Naive thymus-derived CD4-positive, alpha-beta T cell (primary cell): ENCODE results near the gene MREG. TPM values are rescaled to one million over a fixed set of nuclear protein-coding genes. Genes with fewer than 3 reads are reported as not detected.

Source experiments
- ATAC-seq: fragments of 150-1000 bp; cut with Tn5 transposase; 2 replicates; pipeline ENCODE4 v1.10.0; 2021; ENCODE audit warnings: mild to moderate bottlenecking, moderate library complexity
- CTCF ChIA-PET: fragments of 350-600 bp; sonication (Branson Sonifier 250); formaldehyde crosslinking; loops from one replicate; lab custom pipeline; 2021; ENCODE audit warnings: antibody characterized with exemption; lab: Charles Lee
- POLR2A ChIA-PET: fragments of 350-600 bp; sonication (Branson Sonifier 250); formaldehyde crosslinking; loops from one replicate; lab custom pipeline; 2021; ENCODE audit warnings: antibody characterized with exemption, inconsistent platforms; lab: Charles Lee
- DNase-seq, 9 donors: peaks; one replicate each; pipeline versions ENCODE4 v3.0.0 to v3.0.0-alpha.2; 2020 to 2022; ENCODE audit warnings: mixed read lengths in 1 of 9
- H3K27ac ChIP-seq: one replicate; pipeline ENCODE4 v1.7.0; 2013; ENCODE audit warnings: mild to moderate bottlenecking, low read depth, low read length, moderate library complexity
- H3K27me3 ChIP-seq, 2 donors: one replicate each; pipeline ENCODE4 v1.7.0; 2013; ENCODE audit warnings: low read length in 2 of 2, mild to moderate bottlenecking in 2 of 2, moderate library complexity in 2 of 2; ENCODE audit not compliant: control insufficient read depth in 2 of 2, insufficient read depth in 2 of 2
- H3K36me3 ChIP-seq, 3 experiments: 1 replicate in 2 of 3; 2 replicates in 1 of 3; pipeline ENCODE4 v1.7.0; 2013; ENCODE audit warnings: low read length in 3 of 3, mild to moderate bottlenecking in 3 of 3, moderate library complexity in 1 of 3; ENCODE audit not compliant: insufficient read depth in 3 of 3, control insufficient read depth in 2 of 3
- H3K4me1 ChIP-seq, 2 donors: one replicate each; pipeline ENCODE4 v1.7.0; 2013; ENCODE audit warnings: low read length in 2 of 2, mild to moderate bottlenecking in 2 of 2, moderate library complexity in 1 of 2; ENCODE audit not compliant: control insufficient read depth in 2 of 2, insufficient read depth in 2 of 2
- H3K4me3 ChIP-seq: 2 replicates; pipeline ENCODE4 v1.7.0; 2013; ENCODE audit warnings: mild to moderate bottlenecking, low read length
- H3K9me3 ChIP-seq, 3 experiments: 1 replicate in 2 of 3; 2 replicates in 1 of 3; pipeline ENCODE4 v1.7.0; 2013; ENCODE audit warnings: low read length in 3 of 3; ENCODE audit not compliant: control insufficient read depth in 2 of 3
- H3K27ac Mint-ChIP-seq, 9 donors: one replicate each; pipeline ENCODE4 v1.8.0; 2020 to 2022; ENCODE audit warnings: mixed read lengths in 9 of 9, mild to moderate bottlenecking in 8 of 9, moderate library complexity in 5 of 9, inconsistent platforms in 2 of 9
- H3K27me3 Mint-ChIP-seq, 5 donors: one replicate each; pipeline ENCODE4 v1.8.0; 2021 to 2022; ENCODE audit warnings: mixed read lengths in 5 of 5, mild to moderate bottlenecking in 1 of 5
- H3K36me3 Mint-ChIP-seq, 5 donors: one replicate each; pipeline ENCODE4 v1.8.0; 2020 to 2022; ENCODE audit warnings: mixed read lengths in 5 of 5, mild to moderate bottlenecking in 3 of 5, inconsistent platforms in 1 of 5
- H3K4me1 Mint-ChIP-seq, 7 donors: one replicate each; pipeline ENCODE4 v1.8.0; 2020 to 2022; ENCODE audit warnings: mixed read lengths in 7 of 7, mild to moderate bottlenecking in 3 of 7, inconsistent platforms in 1 of 7
- H3K4me3 Mint-ChIP-seq, 10 donors: one replicate each; pipeline ENCODE4 v1.8.0; 2020 to 2022; ENCODE audit warnings: mild to moderate bottlenecking in 10 of 10, mixed read lengths in 10 of 10, moderate library complexity in 6 of 10, inconsistent platforms in 2 of 10
- H3K9me3 Mint-ChIP-seq, 11 donors: one replicate each; pipeline ENCODE4 v1.8.0; 2020 to 2022; ENCODE audit warnings: mixed read lengths in 11 of 11, mild to moderate bottlenecking in 4 of 11, inconsistent platforms in 1 of 11, moderate library complexity in 1 of 11
- intact Hi-C, 2 donors: fragments of 100-400 bp; cut with micrococcal nuclease; formaldehyde crosslinking; loops; one replicate each; pipeline ENCODE4 v1.15.1; 2023
- polyA plus RNA-seq, 2 donors: library from polyadenylated mRNA; unstranded; fragments of 300-500 nt; fragmentation: Illumina TruSeq; gene quantifications; one replicate each; pipeline ENCODE4 v1.2.3, GENCODE V29; 2021
- total RNA-seq, 6 experiments: library from RNA in 5 of 6; stranded (reverse) in 5 of 6; gene quantifications; 1 replicate in 5 of 6; 2 replicates in 1 of 6; pipeline ENCODE4 v1.2.3 and lab custom pipeline; 2021 to 2026

MREG gene
- total and polyA plus RNA-seq, 7 experiments from 2014 or later, result 0.39 to 8.5 (median 6.1) TPM

DNA sequence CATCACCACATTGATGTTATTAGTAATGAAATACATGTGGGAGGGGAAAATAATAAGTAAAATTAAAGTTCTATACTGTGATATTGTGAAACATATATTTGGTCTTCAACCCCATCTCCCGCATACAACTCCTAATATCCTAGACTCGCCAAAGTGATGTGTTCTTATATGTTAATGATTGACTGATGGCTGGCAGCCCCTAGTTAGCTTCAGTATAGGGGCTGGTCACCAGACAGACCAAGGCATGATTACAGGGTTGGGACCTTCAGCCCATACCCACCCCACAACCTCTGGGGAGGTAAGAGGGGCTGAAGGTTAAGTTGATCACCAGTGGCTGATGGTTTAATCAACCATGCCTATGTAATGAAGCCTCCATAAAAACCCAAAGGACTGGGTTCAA is 28.1 kb upstream of the MREG start:
- peaks cover 0 to 5% (median 0%) of the 10 kb centered on the region in 7 donors for H3K4me1 Mint-ChIP-seq
- intact Hi-C loops, result no loop called here
- POLR2A ChIA-PET, result interaction anchor here (1.0 kb wide), 1 partner anchor 69 kb away, joined by 3 read pairs; no protein-coding TSS in a partner anchor

GRCh38 chr2:216039918-216040317 is 26.6 kb upstream of the MREG start:
- Mint-ChIP-seq H3K9me3 (no peaks in the 10 kb centered on the region), H3K36me3 (peaks cover 10 to 37% (median 20%) of the 10 kb centered on the region in 5 donors), H3K4me3 (no peak overlapping the region), H3K27me3 (no peaks in the 10 kb centered on the region), H3K27ac (peak overlapping the region in 5 of 9 donors; percentile 23 to 68 (median 51)), H3K4me1 (no peaks in the 10 kb centered on the region)
- H3K36me3 ChIP-seq, result peaks cover 0 to 65% (median 0%) of the 10 kb centered on the region in 3 experiments
- intact Hi-C loops, result no loop called here
- no peak for ATAC-seq
- CTCF ChIA-PET, result no interaction called here
- no peaks in the 10 kb centered on the region for H3K27me3 ChIP-seq
- no peak overlapping the region for H3K4me3 ChIP-seq
- DNase-seq, result no peak
- H3K9me3 ChIP-seq, result no peaks in the 10 kb centered on the region
- no peaks in the 10 kb centered on the region for H3K4me1 ChIP-seq
- POLR2A ChIA-PET, result interaction anchor here (0.6 kb wide), 1 partner anchor 41 kb away, joined by 3 read pairs; no protein-coding TSS in a partner anchor
- H3K27ac ChIP-seq, result no peak overlapping the region

More for the DNA sequence above, 28.1 kb upstream of the MREG start:
- CTCF ChIA-PET, result interaction anchor here (0.7 to 1.2 kb wide), 2 partner anchors 17 to 99 kb away, joined by 3 read pairs; no protein-coding TSS in a partner anchor
- ATAC-seq (no peak), DNase-seq (no peak)
- Mint-ChIP-seq H3K4me3 (no peak overlapping the region), H3K27me3 (no peaks in the 10 kb centered on the region), H3K36me3 (peaks cover 10 to 46% (median 20%) of the 10 kb centered on the region in 5 donors), H3K27ac (peak overlapping the region in 1 of 9 donors; percentile 46), H3K9me3 (no peaks in the 10 kb centered on the region)
- H3K4me1 ChIP-seq, result no peaks in the 10 kb centered on the region
- H3K4me3 ChIP-seq, result no peak overlapping the region
- H3K27me3 ChIP-seq, result no peaks in the 10 kb centered on the region
- H3K9me3 ChIP-seq, result no peaks in the 10 kb centered on the region
- no peak overlapping the region for H3K27ac ChIP-seq
- H3K36me3 ChIP-seq, result peaks cover 0 to 66% (median 0%) of the 10 kb centered on the region in 3 experiments

DNA sequence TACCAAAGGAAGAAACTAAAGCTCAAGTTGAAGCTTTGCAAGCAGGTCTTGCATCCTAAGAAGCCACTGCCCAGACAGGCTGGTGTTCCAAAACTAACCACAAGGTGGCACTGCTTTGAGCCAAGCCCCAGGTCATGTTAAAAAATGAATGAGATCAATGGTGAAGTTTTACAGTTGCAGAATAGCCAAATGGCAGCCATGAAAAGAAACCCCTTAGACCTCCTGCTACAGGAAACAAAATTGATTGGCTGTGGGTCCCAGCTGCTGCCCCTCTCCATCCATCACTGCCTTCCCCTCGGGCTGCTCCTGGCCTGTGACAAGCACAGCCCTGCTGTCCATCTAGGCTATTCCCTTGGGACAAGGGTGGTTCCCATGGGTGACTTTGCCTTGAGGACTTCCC is 20.7 kb upstream of the MREG start:
- Histone ChIP-seq H3K4me1 (peaks cover 0 to 10% of the 10 kb centered on the region in 2 donors), H3K27me3 (no peaks in the 10 kb centered on the region), H3K36me3 (peaks cover 0 to 28% (median 0%) of the 10 kb centered on the region in 3 experiments), H3K9me3 (no peaks in the 10 kb centered on the region), H3K27ac (no peak overlapping the region), H3K4me3 (no peak overlapping the region)
- peak; percentile 50 to 83 (median 69) for DNase-seq
- no peak overlapping the region for H3K4me3 Mint-ChIP-seq
- peak; percentile 89 for ATAC-seq
- ChIA-PET CTCF (interaction anchor here (0.6 to 2.5 kb wide), 16 partner anchors 9 to 112 kb away, joined by 3 to 12 read pairs (median 6); no protein-coding TSS in a partner anchor), POLR2A (interaction anchor here (1.5 to 1.6 kb wide), 2 partner anchors 24 to 47 kb away, joined by 4 to 5 read pairs; partner anchors contain the start of genes PECR and TMEM169)
- peaks cover 0 to 35% (median 17%) of the 10 kb centered on the region in 5 donors for H3K36me3 Mint-ChIP-seq
- H3K9me3 Mint-ChIP-seq, result no peaks in the 10 kb centered on the region
- H3K27ac Mint-ChIP-seq, result peak overlapping the region in 1 of 9 donors; percentile 13
- intact Hi-C loops, result loop anchor here (1.0 to 5.0 kb wide), 11 partner anchors 15 to 633 kb away; partner anchors contain the start of genes PECR (in 1 of the 2), SMARCAL1 (in 1 of the 2), TMEM169 (in 1 of the 2) and XRCC5 (in 1 of the 2)
- H3K27me3 Mint-ChIP-seq, result no peaks in the 10 kb centered on the region
- peaks cover 15 to 31% (median 25%) of the 10 kb centered on the region in 7 donors for H3K4me1 Mint-ChIP-seq

GRCh38 chr2:216033403-216033802 is 20.1 kb upstream of the MREG start:
- Histone ChIP-seq H3K9me3 (no peaks in the 10 kb centered on the region), H3K27ac (no peak overlapping the region), H3K4me1 (peaks cover 0 to 10% of the 10 kb centered on the region in 2 donors), H3K27me3 (no peaks in the 10 kb centered on the region), H3K36me3 (peaks cover 0 to 28% (median 0%) of the 10 kb centered on the region in 3 experiments), H3K4me3 (no peak overlapping the region)
- POLR2A ChIA-PET, result interaction anchor here (1.5 to 1.6 kb wide), 2 partner anchors 25 to 48 kb away, joined by 4 to 5 read pairs; partner anchors contain the start of genes PECR and TMEM169
- Mint-ChIP-seq H3K9me3 (no peaks in the 10 kb centered on the region), H3K4me3 (no peak overlapping the region), H3K36me3 (peaks cover 0 to 35% (median 17%) of the 10 kb centered on the region in 5 donors), H3K27me3 (no peaks in the 10 kb centered on the region), H3K4me1 (peaks cover 15 to 31% (median 25%) of the 10 kb centered on the region in 7 donors), H3K27ac (peak overlapping the region in 1 of 9 donors; percentile 27)
- CTCF ChIA-PET, result interaction anchor here (0.7 to 2.5 kb wide), 17 partner anchors 8 to 113 kb away, joined by 3 to 12 read pairs (median 6); partner anchors contain the start of gene MREG
- intact Hi-C loops, result loop anchor here in 1 of 2 donors (5.0 kb wide), 1 partner anchor 379 kb away; the partner anchor contains the start of gene SMARCAL1
- DNase-seq, result no peak
- ATAC-seq, result no peak

GRCh38 chr2:216031960-216032689 is 18.8 kb upstream of the MREG start:
- ATAC-seq, result no peak
- intact Hi-C loops, result loop anchor here in 1 of 2 donors (1.0 to 5.0 kb wide), 2 partner anchors 16 to 380 kb away; partner anchors contain the start of gene SMARCAL1
- Mint-ChIP-seq H3K4me3 (peak overlapping the region in 6 of 10 donors; percentile 15 to 65 (median 32)), H3K4me1 (peaks cover 15 to 31% (median 25%) of the 10 kb centered on the region in 7 donors), H3K9me3 (no peaks in the 10 kb centered on the region), H3K27ac (peak overlapping the region in 7 of 9 donors; percentile 2 to 84 (median 46)), H3K27me3 (no peaks in the 10 kb centered on the region), H3K36me3 (peaks cover 0 to 36% (median 17%) of the 10 kb centered on the region in 5 donors)
- POLR2A ChIA-PET, result interaction anchor here (0.6 to 1.2 kb wide), 2 partner anchors 8 to 78 kb away, joined by 3 read pairs; no protein-coding TSS in a partner anchor
- H3K36me3 ChIP-seq, result peaks cover 0 to 22% (median 0%) of the 10 kb centered on the region in 3 experiments
- H3K9me3 ChIP-seq, result no peaks in the 10 kb centered on the region
- no peak overlapping the region for H3K4me3 ChIP-seq
- H3K27ac ChIP-seq, result no peak overlapping the region
- CTCF ChIA-PET, result interaction anchor here (1.0 to 2.5 kb wide), 6 partner anchors 11 to 109 kb away, joined by 3 to 12 read pairs (median 7); no protein-coding TSS in a partner anchor
- peak in 2 of 9 donors; percentile 11 to 14 for DNase-seq
- peaks cover 0 to 10% of the 10 kb centered on the region in 2 donors for H3K4me1 ChIP-seq
- H3K27me3 ChIP-seq, result no peaks in the 10 kb centered on the region

DNA sequence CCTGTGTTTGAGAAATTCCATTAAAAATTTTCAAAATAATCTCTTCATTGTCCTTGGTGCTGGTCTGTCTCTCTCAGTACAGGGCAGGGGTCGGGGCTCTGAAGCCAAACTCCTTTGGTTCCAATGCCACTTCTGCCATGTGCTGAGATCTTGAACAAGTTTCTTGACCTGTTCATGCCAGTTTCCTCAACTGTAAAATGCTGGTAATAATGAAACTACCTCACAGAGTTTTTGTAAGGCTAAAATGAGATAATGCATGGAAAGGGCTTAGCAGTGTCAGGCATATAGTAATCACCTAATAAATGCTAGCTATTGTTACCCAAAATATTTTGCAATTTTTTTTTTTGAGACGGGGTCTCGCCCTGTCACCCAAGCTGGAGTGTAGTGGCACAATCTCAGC is 16.9 kb upstream of the MREG start:
- Mint-ChIP-seq H3K4me3 (no peak overlapping the region), H3K4me1 (peaks cover 15 to 31% (median 25%) of the 10 kb centered on the region in 7 donors), H3K9me3 (no peaks in the 10 kb centered on the region), H3K27me3 (no peaks in the 10 kb centered on the region), H3K27ac (no peak overlapping the region), H3K36me3 (peaks cover 0 to 36% (median 13%) of the 10 kb centered on the region in 5 donors)
- ATAC-seq (no peak), DNase-seq (no peak)
- Histone ChIP-seq H3K27ac (no peak overlapping the region), H3K4me3 (no peak overlapping the region), H3K9me3 (no peaks in the 10 kb centered on the region), H3K27me3 (no peaks in the 10 kb centered on the region), H3K36me3 (peaks cover 0 to 8% (median 0%) of the 10 kb centered on the region in 3 experiments), H3K4me1 (peaks cover 0 to 10% of the 10 kb centered on the region in 2 donors)
- intact Hi-C loops, result loop anchor here in 1 of 2 donors (5.0 kb wide), 1 partner anchor 382 kb away; the partner anchor contains the start of gene SMARCAL1
- CTCF ChIA-PET, result interaction anchor here (0.7 kb wide), 1 partner anchor 440 kb away, joined by 4 read pairs; no protein-coding TSS in a partner anchor
- POLR2A ChIA-PET, result interaction anchor here (0.6 kb wide), 1 partner anchor 55 kb away, joined by 4 read pairs; no protein-coding TSS in a partner anchor
